GM19328 (cell line): ENCODE data around the gene CNKSR3.

Experiments used
- ATAC-seq: cut with Tn5 transposase; IDR thresholded peaks from one replicate; pipeline ENCODE4 v1.9.1; 2021; ENCODE audit warnings: mild to moderate bottlenecking, moderate library complexity; ENCODE audit not compliant: unreplicated experiment

CNKSR3 gene

DNA sequence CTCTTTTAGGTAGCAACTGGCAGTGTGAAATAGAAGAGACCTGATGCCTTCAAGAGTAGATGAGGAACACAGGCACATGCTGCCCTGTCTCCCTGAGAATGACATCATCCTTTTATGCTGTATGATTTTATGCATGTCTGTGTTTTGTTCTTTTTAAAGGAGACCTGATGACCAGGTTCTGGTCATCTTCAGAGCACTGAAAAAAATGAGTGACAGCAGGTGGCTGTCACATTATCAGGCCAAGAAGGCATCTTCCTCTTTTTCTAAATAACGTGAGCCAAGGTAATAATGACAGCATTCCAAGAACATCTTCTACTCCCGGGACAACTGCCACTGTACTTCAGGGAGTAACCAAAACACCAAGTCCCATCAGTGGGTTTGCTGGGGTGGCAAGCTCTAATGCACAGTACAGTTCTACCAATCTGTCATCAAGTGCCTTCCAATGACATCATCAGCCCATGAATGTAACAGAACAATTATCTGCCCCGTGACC, 28.9 kb downstream of the CNKSR3 start:
- no peak for ATAC-seq

DNA sequence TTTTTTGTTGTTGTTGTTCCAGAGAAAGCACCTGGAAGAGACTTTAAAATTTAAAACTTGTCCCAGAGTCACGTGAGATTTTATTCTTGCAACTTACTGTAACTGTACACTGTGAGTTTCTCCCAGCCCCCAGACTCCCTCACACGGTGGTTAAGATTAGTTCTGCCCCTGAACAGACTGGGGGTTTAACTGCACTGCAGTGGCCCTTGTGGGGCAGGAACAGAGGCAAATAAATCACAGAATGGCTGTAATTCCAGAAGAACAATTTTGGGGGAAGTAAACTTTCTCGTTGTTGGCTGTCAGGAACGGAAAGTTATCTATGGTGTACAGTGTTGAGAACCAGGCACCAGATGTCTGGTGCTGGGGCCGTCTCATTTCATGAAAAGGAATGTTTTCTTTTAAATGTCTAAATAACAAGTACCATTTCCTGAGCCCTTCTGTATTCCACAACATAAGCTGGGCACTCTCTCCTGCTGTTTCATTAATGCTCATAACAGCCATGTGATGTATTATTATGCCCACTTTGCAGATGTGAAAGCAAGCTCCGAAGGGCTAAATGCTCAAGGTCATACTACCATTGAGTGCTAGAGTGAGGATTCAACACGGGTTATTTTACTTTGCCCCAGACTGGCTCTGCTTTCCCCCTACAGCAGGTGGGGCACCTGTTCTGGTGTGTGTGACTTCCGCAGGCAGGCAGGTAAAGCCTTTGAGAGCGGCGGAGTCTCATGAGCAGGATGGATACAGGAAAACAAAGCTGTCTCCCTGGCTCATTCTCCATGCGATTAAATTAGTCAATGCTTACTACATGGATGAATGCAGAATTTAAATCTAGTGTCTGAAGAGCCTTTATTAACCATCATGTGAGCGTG, 30.5 kb downstream of the CNKSR3 start:
- no peak for ATAC-seq

GRCh38 chr6:154479351-154479769, 31.1 kb downstream of the CNKSR3 start:
- no peak for ATAC-seq

DNA sequence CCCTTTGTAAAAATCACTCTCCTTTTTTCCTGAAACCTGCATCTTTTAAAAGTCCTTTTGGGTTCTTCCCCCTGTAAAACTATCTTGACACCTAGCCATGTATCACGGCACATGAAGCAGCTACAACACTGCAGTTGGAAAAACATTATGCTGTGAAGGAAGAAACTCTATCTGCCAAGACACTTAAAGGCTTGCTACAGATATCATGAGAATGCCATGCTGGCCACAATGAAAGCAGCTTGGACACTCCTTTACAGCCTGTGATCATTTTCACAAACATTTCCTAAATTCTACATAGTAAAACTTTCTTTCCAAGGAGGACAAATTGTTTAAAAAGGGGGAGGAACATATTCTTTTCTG, 31.8 kb downstream of the CNKSR3 start:
- no peak for ATAC-seq

GRCh38 chr6:154478021-154478700, 32.3 kb downstream of the CNKSR3 start:
- no peak for ATAC-seq

- no peak for ATAC-seq
Measured at GRCh38 chr6:154476494-154476893, 34.0 kb downstream of the CNKSR3 start.

DNA sequence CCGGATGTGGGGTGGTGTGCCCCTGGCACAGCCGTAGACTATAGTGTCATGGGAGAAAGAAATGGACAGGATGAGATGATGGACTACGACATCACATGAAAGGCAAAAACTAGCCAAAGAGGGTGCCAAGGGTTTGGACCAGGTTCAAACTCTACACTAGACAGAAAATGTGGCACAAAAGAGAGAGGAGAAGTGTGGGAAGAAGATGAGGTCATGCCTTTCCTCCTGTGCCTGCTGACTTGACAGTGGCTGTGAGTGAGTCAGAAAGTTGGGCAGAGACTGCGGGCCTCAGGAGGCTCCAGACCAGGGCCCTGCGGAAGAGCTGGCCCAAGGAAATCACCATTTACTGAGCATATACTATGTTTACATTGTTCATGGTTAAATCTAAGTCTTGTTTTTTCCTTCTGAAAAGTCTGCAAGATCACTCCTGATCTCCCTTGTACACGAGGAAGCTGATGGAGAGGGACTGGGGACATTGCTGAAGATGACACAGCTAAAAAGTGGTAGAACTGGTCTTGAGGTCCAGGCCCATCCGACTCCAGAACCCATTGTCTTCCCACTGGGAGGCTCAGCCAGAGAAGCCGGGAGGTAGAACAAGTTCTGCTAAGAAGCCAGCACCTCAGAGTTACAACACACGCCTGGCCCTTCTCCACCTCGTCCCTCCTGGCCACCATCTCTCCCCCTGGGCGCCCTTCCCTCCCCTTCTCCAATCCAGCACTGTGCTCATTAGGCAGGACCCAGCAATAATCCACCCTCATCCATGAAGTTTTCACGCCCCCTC, 35.6 kb downstream of the CNKSR3 start:
- ATAC-seq = no peak

DNA sequence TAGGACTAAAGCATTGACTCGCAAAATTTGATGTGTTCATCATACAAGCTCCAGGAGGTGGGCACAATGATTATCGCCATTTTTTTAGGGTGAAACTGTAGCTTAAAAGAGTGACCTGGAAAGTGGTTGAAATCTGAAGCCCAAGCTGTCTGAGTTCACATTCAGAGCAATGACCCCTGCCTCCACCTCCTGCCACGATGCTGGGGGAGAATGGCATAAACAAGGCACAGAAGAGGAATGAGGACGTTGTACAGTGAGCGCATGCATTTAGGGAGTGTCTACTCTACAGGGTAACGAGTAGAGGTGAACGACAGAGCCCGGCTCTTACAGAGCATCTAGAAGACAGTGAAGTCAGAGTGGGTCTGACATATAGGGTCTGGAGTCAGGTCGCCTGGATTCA, 37.2 kb downstream of the CNKSR3 start:
- no peak for ATAC-seq

DNA sequence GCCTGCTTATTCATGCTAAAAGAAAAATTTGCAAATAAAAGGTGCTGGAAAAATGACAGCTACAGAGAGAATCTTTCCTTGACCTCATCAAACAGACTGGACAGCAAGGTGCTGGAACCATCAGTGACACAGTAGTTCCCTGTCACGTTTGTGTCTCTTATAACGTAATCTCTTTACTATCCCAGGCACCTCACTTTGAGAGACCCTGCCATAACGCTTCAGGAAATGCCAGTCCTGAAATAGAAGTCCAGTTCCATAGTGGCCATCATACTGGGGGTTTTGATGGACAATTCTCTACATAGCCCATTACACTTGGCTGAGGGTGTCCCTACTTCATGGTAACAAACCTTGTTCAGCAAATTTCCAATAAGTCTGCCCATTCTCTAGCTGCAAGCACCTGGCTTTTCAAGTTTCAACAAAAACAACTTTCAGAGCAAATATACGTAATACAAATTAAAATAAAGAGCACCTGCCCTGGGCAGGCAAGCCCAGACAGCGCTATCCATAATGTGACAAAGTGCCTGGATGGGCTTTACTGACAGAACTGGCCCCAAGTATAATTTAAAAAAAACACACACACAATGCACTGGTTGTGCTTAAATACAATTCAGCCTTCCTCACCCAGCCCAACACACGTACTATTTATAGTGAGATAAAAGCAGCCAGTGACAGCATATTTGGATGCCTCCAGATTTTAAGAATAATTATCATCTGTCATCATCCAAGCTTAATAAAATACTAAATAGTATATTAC, 38.7 kb downstream of the CNKSR3 start:
- no peak for ATAC-seq

- ATAC-seq = no peak
Measured at GRCh38 chr6:154469306-154469935, 41.1 kb downstream of the CNKSR3 start.

- ATAC-seq = no peak
Measured at GRCh38 chr6:154468760-154469159, 41.7 kb downstream of the CNKSR3 start.

DNA sequence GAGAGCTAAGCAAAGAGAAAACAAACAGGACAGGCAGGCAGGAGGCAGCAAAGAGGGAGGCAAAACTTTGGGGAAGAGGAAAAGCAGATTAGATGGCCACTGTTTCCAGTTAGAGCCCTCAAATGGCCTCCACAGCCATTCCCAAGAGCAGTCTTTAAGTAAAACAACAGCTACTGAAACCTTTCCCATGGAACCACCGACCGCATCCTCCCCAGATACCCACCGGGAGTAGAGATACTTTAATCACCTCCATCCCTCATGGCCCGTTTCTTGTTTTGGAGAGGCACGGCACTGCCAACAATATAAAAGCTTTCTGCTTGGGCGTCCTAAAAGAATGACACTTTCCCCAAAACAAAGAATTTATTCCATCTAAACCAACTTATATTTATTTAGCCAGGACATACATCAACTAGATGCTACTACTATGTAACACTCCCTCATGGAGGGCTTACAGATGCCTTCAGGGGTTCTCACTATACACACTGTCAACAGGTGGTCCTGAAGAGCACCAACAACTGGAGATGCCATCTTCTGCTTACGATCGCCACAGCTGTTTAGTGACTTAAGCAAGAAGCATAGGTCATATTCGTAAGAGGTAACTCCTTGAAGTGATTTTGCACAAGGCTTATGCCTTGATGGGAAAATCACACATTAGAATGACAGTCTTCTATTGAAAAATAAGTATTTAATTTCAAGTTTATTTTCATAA, 43.4 kb downstream of the CNKSR3 start:
- no peak for ATAC-seq

- no peak for ATAC-seq
Measured at GRCh38 chr6:154466139-154466538, 44.3 kb downstream of the CNKSR3 start.

DNA sequence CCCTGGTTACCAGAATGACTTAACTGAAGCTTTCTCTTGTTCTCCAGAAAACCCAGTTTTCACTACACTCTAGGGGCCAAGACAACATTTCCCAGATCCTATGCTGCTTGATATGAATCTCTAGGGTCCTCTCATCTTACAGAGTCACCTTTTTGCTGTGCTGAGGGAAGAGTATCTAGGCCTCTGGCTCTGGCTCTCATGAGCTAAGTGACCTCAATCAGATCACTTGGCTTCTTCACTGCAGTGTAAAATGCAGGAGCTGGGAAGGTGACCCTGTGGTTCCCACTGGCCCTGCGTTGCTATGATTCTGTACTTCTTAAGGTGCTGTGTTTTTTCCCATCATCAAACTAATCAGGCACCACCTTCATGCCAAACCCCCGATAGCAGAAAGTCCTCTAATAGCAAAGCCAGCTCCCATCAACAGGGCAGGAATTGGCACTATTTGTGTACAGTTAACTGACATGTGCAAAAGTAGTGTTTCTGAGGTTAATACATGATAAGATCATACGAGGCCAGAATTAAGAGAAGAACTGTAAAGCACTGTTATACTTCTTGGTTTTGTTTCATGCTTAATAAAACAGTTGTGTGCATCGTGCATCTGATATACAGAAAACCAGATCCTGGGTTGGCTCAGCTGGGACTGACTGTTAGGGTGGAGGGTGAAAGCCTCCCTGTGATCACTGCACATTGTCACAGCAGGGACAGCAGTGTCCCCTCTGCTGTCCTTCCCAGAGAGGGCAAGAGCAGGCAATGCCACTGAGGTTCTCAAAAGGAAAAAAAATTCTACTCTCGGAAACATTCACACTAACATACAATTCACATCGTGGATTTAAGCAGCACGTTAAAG, 46.7 kb downstream of the CNKSR3 start:
- ATAC-seq = no peak

DNA sequence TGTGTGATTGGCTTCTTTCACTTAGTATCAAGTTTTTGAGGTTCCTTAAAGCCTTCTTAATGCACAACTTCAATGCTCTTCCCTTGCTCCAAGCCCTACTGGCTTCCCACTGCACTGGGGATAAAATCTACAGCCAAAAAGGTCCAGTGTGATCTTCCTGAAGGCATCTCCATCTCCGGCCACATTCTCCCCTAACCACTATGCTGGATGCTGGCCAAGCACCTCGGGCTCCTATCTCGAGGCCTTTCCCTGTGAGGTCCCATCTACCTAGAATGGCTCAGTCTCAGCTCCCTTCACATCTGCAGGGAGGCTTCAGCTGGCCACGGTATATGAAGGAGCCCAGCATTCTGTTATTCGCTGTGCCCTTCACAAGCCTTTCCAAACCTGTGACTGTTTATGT, 48.1 kb downstream of the CNKSR3 start:
- no peak for ATAC-seq

DNA sequence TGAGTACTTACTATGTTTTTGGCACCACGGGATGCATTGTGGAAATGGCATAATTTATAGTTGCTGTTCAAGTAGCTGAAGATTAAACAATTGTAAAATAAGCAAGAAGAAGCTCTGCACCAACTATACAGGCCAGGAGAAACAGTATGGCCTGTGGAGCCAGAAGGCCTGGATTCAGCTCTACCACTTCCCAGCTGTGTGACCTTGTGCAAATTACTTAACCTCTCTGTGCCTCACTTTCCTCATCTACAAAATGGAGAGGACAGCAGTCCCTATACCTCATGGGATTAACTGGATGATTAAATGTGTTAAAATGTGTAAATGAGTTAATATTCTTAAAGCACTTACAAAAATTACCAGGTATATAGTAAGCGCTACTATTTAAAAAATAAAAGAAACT, 49.1 kb downstream of the CNKSR3 start:
- no peak for ATAC-seq

GRCh38 chr6:154460306-154461071, 50.0 kb downstream of the CNKSR3 start:
- ATAC-seq = no peak

GRCh38 chr6:154459513-154459912, 51.0 kb downstream of the CNKSR3 start:
- no peak for ATAC-seq
